ENCODE data around the gene PHRF1. TPM values are rescaled to one million over a fixed set of nuclear protein-coding genes. Genes with fewer than 3 reads are reported as not detected.

The PHRF1 gene
- total RNA-seq, 2 experiments from 2014 or later: 43.1 to 44.5 TPM

DNA sequence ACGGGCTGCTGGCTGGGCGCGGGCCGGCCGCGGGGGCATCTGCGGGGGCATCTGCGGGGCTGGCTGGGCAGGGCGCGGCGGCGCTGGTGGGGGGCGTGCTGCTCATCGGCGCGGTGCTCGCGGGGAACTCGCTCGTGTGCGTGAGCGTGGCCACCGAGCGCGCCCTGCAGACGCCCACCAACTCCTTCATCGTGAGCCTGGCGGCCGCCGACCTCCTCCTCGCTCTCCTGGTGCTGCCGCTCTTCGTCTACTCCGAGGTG is 61.0 kb downstream of the PHRF1 start:
- intact Hi-C loops (cut with micrococcal nuclease): no loop called here
- TF ChIP-seq, protein P1, sequence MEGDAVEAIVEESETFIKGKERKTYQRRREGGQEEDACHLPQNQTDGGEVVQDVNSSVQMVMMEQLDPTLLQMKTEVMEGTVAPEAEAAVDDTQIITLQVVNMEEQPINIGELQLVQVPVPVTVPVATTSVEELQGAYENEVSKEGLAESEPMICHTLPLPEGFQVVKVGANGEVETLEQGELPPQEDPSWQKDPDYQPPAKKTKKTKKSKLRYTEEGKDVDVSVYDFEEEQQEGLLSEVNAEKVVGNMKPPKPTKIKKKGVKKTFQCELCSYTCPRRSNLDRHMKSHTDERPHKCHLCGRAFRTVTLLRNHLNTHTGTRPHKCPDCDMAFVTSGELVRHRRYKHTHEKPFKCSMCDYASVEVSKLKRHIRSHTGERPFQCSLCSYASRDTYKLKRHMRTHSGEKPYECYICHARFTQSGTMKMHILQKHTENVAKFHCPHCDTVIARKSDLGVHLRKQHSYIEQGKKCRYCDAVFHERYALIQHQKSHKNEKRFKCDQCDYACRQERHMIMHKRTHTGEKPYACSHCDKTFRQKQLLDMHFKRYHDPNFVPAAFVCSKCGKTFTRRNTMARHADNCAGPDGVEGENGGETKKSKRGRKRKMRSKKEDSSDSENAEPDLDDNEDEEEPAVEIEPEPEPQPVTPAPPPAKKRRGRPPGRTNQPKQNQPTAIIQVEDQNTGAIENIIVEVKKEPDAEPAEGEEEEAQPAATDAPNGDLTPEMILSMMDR (IDR thresholded peaks at IDR 0.05): no peak
- CTCF ChIA-PET: interaction anchor here (1.1 kb wide), 1 partner anchor 9 kb away, joined by 4 read pairs; no protein-coding TSS in a partner anchor
- POLR2A ChIA-PET: interaction anchor here (0.8 kb wide), 1 partner anchor 50 kb away, joined by 3 read pairs; no protein-coding TSS in a partner anchor
- Mint-ChIP-seq H3K36me3 (ENCODE audit: low read depth) (peaks cover 2% of the 10 kb centered on the region), H3K27me3 (peaks cover 31% of the 10 kb centered on the region), H3K27ac (no peak overlapping the region), H3K9me3 (no peaks in the 10 kb centered on the region), H3K4me3 (peak overlapping the region; percentile 7), H3K4me1 (ENCODE audit: low read depth) (peaks cover 17% of the 10 kb centered on the region)
- ATAC-seq (no peak), DNase-seq (no peak)

DNA sequence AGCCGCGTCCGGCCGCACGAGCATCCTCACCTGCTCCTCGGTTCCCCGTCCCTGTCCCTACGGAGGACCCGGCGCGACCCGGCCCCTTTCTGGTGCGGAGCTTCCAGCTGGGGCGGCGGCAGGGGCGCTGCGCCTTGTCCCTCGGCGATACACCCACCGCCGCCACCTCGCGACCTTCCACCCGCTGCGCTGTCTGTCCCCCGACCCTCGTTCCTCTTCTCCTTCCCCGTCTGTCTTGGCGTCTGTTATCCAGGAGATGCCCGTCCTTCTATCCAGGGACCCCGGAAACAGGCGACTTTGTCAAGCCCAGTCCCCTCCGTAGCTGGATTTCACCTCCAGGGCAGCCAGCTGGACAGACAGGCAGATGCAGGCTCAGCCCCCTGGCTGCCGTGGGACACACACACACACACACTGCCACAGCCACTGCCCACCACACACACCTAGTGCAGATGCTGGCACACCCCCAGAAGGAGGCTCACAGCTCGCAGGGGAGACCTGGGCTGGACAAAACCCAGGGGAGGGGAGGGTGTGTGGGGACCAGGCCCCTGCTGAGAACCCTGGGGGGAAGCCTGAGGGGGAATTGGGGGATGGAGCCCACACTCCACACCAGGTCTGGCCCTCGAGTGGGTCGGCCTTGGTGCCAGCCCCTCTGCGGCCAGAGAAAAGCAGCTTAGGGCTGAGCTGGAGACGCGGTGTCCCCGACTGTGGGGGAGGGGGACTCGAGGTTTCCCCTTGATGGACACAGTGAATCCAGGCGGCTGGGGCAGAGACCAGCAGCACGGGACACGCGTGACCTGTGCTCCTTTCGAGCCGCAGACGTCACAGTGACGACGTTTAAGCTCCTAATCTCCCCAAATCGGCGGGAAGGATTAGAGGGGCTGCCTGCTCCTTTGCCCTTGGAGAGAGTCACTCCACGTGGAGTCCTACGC is 61.6 kb downstream of the PHRF1 start:
- intact Hi-C loops (cut with micrococcal nuclease): no loop called here
- peaks cover 2% of the 10 kb centered on the region for H3K36me3 Mint-ChIP-seq (ENCODE audit: low read depth)
- TF ChIP-seq, protein P1 (IDR thresholded peaks at IDR 0.05): no peak
- no peaks in the 10 kb centered on the region for H3K9me3 Mint-ChIP-seq
- no peak for ATAC-seq
- CTCF ChIA-PET: interaction anchor here (1.1 kb wide), 1 partner anchor 9 kb away, joined by 4 read pairs; no protein-coding TSS in a partner anchor
- H3K27me3 Mint-ChIP-seq: peaks cover 31% of the 10 kb centered on the region
- H3K27ac Mint-ChIP-seq: no peak overlapping the region
- no peak for DNase-seq
- POLR2A ChIA-PET: interaction anchor here (0.6 to 0.8 kb wide), 3 partner anchors 51 to 93 kb away, joined by 3 read pairs; no protein-coding TSS in a partner anchor
- peaks cover 17% of the 10 kb centered on the region for H3K4me1 Mint-ChIP-seq (ENCODE audit: low read depth)
- peak overlapping the region; percentile 7 for H3K4me3 Mint-ChIP-seq

DNA sequence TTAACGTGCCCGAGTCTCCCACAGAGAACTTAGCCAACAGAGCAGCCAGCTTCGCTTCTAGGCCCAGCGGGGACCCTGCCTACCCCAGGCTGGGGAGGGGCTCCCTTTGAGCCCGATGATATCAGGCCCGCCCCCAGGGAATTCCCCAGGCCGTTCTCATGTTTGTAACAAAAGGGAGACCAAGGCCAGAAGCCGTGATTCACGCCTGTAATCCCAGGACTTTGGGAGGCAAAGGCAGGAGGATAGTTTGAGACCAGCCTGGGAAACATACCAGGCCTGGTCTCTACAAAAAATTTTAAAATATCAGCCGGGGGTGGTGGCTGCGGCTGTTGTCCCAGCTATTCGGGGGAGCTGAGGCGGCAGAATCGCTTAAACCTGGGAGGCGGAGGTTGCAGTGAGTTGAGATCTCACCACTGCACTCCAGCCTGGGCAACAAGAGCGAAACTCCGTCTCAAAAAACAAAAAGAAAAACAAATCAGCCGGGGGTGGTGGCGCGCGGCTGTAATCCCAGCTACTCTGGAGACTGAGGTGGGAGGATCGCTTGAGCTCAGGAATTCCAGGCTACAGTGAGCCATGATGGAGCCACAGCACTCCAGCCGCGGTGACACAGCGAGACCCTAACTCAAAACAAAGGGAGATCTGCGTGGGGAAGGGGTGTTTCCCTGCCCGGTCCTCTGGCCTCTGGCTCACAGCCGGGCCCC is 62.5 kb downstream of the PHRF1 start:
- no peak for ATAC-seq
- H3K4me3 Mint-ChIP-seq: no peak overlapping the region

DNA sequence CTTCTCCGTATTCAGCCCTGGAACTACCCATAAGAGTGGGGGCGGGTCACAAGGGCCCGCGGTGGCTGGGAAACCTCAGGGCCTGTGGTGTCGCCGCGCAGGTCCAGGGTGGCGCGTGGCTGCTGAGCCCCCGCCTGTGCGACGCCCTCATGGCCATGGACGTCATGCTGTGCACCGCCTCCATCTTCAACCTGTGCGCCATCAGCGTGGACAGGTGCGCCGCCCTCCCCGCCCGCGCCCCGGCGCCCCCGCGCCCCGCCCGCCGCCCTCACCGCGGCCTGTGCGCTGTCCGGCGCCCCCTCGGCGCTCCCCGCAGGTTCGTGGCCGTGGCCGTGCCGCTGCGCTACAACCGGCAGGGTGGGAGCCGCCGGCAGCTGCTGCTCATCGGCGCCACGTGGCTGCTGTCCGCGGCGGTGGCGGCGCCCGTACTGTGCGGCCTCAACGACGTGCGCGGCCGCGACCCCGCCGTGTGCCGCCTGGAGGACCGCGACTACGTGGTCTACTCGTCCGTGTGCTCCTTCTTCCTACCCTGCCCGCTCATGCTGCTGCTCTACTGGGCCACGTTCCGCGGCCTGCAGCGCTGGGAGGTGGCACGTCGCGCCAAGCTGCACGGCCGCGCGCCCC is 63.2 kb downstream of the PHRF1 start:
- H3K27me3 Mint-ChIP-seq: peaks cover 31% of the 10 kb centered on the region
- intact Hi-C loops (cut with micrococcal nuclease): no loop called here
- peaks cover 17% of the 10 kb centered on the region for H3K4me1 Mint-ChIP-seq (ENCODE audit: low read depth)
- no peak overlapping the region for H3K27ac Mint-ChIP-seq
- ATAC-seq (peak; percentile 21), DNase-seq (no peak)
- H3K36me3 Mint-ChIP-seq (ENCODE audit: low read depth): peaks cover 2% of the 10 kb centered on the region
- TF ChIP-seq, protein P1 (IDR thresholded peaks at IDR 0.05): no peak
- ChIA-PET CTCF (no interaction called here), POLR2A (interaction anchor here (1.2 kb wide), 1 partner anchor 13 kb away, joined by 4 read pairs; the partner anchor contains the start of gene SCT)
- no peak overlapping the region for H3K4me3 Mint-ChIP-seq
- no peaks in the 10 kb centered on the region for H3K9me3 Mint-ChIP-seq

More for the DNA sequence above, 62.5 kb downstream of the PHRF1 start:
- Mint-ChIP-seq H3K4me1 (ENCODE audit: low read depth) (peaks cover 17% of the 10 kb centered on the region), H3K27ac (no peak overlapping the region), H3K9me3 (no peaks in the 10 kb centered on the region), H3K27me3 (peaks cover 31% of the 10 kb centered on the region), H3K36me3 (ENCODE audit: low read depth) (peaks cover 2% of the 10 kb centered on the region)
- POLR2A ChIA-PET: interaction anchor here (0.6 to 0.8 kb wide), 2 partner anchors 72 to 94 kb away, joined by 3 read pairs; no protein-coding TSS in a partner anchor
- CTCF ChIA-PET: no interaction called here
- TF ChIP-seq, protein P1 (IDR thresholded peaks at IDR 0.05): no peak
- no peak for DNase-seq
- intact Hi-C loops (cut with micrococcal nuclease): no loop called here
